Ishikawa (cell line): ENCODE data around the gene FBXL19.

ENCODE experiments used
- EGR1 ChIP-seq: IDR thresholded peaks from 2 replicates; pipeline ENCODE4 v1.6.1; 2012
- NFIC ChIP-seq: IDR thresholded peaks from 2 replicates; pipeline ENCODE4 v1.6.1; 2012
- RAD21 ChIP-seq: IDR thresholded peaks from 2 replicates; pipeline ENCODE4 v1.6.1; 2012; ENCODE audit warnings: low read depth
- TAF1 ChIP-seq: IDR thresholded peaks from 2 replicates; pipeline ENCODE4 v1.6.1; 2012; ENCODE audit warnings: low read depth, mild to moderate bottlenecking
- TEAD4 ChIP-seq: IDR thresholded peaks from 2 replicates; pipeline ENCODE4 v1.6.1; 2012
- USF1 ChIP-seq: IDR thresholded peaks from 2 replicates; pipeline ENCODE4 v1.6.1; 2012
- YY1 ChIP-seq: IDR thresholded peaks from 2 replicates; pipeline ENCODE4 v1.6.1; 2012; ENCODE audit warnings: low read depth
- TF ChIP-seq, protein P1 (sequence below): IDR thresholded peaks from 2 replicates; pipeline ENCODE4 v1.6.1; 2012; ENCODE audit warnings: low read depth, mild to moderate bottlenecking

GRCh38 chr16:30964574-30965226, 41.3 kb downstream of the FBXL19 start:
- TF ChIP-seq, protein P1, sequence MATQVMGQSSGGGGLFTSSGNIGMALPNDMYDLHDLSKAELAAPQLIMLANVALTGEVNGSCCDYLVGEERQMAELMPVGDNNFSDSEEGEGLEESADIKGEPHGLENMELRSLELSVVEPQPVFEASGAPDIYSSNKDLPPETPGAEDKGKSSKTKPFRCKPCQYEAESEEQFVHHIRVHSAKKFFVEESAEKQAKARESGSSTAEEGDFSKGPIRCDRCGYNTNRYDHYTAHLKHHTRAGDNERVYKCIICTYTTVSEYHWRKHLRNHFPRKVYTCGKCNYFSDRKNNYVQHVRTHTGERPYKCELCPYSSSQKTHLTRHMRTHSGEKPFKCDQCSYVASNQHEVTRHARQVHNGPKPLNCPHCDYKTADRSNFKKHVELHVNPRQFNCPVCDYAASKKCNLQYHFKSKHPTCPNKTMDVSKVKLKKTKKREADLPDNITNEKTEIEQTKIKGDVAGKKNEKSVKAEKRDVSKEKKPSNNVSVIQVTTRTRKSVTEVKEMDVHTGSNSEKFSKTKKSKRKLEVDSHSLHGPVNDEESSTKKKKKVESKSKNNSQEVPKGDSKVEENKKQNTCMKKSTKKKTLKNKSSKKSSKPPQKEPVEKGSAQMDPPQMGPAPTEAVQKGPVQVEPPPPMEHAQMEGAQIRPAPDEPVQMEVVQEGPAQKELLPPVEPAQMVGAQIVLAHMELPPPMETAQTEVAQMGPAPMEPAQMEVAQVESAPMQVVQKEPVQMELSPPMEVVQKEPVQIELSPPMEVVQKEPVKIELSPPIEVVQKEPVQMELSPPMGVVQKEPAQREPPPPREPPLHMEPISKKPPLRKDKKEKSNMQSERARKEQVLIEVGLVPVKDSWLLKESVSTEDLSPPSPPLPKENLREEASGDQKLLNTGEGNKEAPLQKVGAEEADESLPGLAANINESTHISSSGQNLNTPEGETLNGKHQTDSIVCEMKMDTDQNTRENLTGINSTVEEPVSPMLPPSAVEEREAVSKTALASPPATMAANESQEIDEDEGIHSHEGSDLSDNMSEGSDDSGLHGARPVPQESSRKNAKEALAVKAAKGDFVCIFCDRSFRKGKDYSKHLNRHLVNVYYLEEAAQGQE = no peak
- no peak for TF ChIP-seq TEAD4
- TF ChIP-seq USF1 = no peak
- TF ChIP-seq YY1 = no peak
- TF ChIP-seq EGR1 = no peak
- TF ChIP-seq NFIC = no peak
- TF ChIP-seq RAD21 = no peak
- TF ChIP-seq TAF1 = no peak
